Spinal cord (tissue), 10 donors: ENCODE data around the gene COX5A. TPM values are rescaled to one million over a fixed set of nuclear protein-coding genes. Genes with fewer than 3 reads are reported as not detected.
A peak's percentile ranks its signal among the peaks of the same experiment; 100 is the strongest.
"Not testable (repeated sequence)": the region's sequence is repeated elsewhere in the genome, so short reads cannot be mapped to it uniquely, and the experiment has no call there.

ENCODE experiments used
- DNase-seq, 6 donors: peaks; one replicate each; pipeline versions ENCODE4 v3.0.0 to v3.0.0-alpha.2; 2013 to 2015; ENCODE audit warnings: low spot score in 6 of 6, low read depth in 4 of 6
- H3K27ac ChIP-seq: one replicate; pipeline ENCODE4 v1.5.1; 2013; ENCODE audit warnings: low read depth, low read length, control low read depth
- H3K27me3 ChIP-seq: one replicate; pipeline ENCODE4 v1.6.1; 2013; ENCODE audit warnings: low read length; ENCODE audit not compliant: control insufficient read depth, insufficient read depth
- H3K36me3 ChIP-seq: one replicate; pipeline ENCODE4 v1.6.1; 2013; ENCODE audit warnings: low read length; ENCODE audit not compliant: control insufficient read depth, insufficient read depth
- H3K4me1 ChIP-seq: one replicate; pipeline ENCODE4 v1.6.1; 2013; ENCODE audit warnings: low read length; ENCODE audit not compliant: control insufficient read depth, insufficient read depth
- H3K4me3 ChIP-seq: one replicate; pipeline ENCODE4 v1.5.1; 2013; ENCODE audit warnings: low read depth, low read length, control low read depth
- H3K9me3 ChIP-seq: one replicate; pipeline ENCODE4 v1.6.1; 2013; ENCODE audit warnings: low read length; ENCODE audit not compliant: control insufficient read depth, insufficient read depth
- WGBS: methylation state at CpG from one replicate; pipeline ENCODE4 v1.1.5; 2013; ENCODE audit warnings: missing lambda C conversion rate; ENCODE audit not compliant: insufficient coverage; 5-methylcytosine and 5-hydroxymethylcytosine counted together
- polyA plus RNA-seq, 2 donors: library from polyadenylated mRNA; unstranded; fragments of 120-200 nt; gene quantifications; one replicate each; pipeline ENCODE4 v1.2.1, GENCODE V29; 2013; ENCODE audit not compliant: insufficient read length in 2 of 2
- total RNA-seq, 2 donors: library from RNA; depleted of rRNA in 1 of 2; stranded (reverse); fragments of 120-200 nt in 1 of 2; fragments of >200 nt in 1 of 2; gene quantifications; one replicate each; pipeline versions ENCODE4 v1.2.3 to v1.2.4, GENCODE V29; 2013 to 2014
- donor health status: healthy.

COX5A gene
- total and polyA plus RNA-seq, 4 donors: 58.1 to 354 (median 225) TPM

- H3K36me3 ChIP-seq: peaks cover 35% of the 10 kb centered on the region
- DNase-seq: peak in 3 of 6 donors; percentile 14 to 76 (median 65)
- H3K4me3 ChIP-seq: peak overlapping the region; percentile 89
- H3K9me3 ChIP-seq: no peaks in the 10 kb centered on the region
- no peaks in the 10 kb centered on the region for H3K27me3 ChIP-seq
- H3K4me1 ChIP-seq: peaks cover 25% of the 10 kb centered on the region
- WGBS: 0% methylated on average over 19 of the region's 20 CpGs
- H3K27ac ChIP-seq: peak overlapping the region; percentile 94
These were observed 31.8 kb downstream of the COX5A start for GRCh38 chr15:74906067-74906449.

GRCh38 chr15:74904190-74904805, 33.6 kb downstream of the COX5A start:
- Histone ChIP-seq H3K9me3 (no peaks in the 10 kb centered on the region), H3K4me1 (peaks cover 25% of the 10 kb centered on the region), H3K4me3 (no peak overlapping the region), H3K36me3 (peaks cover 48% of the 10 kb centered on the region), H3K27me3 (no peaks in the 10 kb centered on the region), H3K27ac (no peak overlapping the region)
- DNase-seq: no peak
- WGBS: 89% methylated on average over 7 of the region's 7 CpGs

GRCh38 chr15:74903676-74904075, 34.2 kb downstream of the COX5A start:
- H3K4me3 ChIP-seq: no peak overlapping the region
- H3K4me1 ChIP-seq: peaks cover 25% of the 10 kb centered on the region
- H3K9me3 ChIP-seq: no peaks in the 10 kb centered on the region
- WGBS: 100% methylated on average over 1 of the region's 1 CpG
- H3K36me3 ChIP-seq: peaks cover 54% of the 10 kb centered on the region
- no peak overlapping the region for H3K27ac ChIP-seq
- H3K27me3 ChIP-seq: no peaks in the 10 kb centered on the region
- no peak for DNase-seq

GRCh38 chr15:74902295-74903075, 35.4 kb downstream of the COX5A start:
- WGBS: 95% methylated on average over 4 of the region's 4 CpGs
- Histone ChIP-seq H3K27ac (no peak overlapping the region), H3K4me3 (no peak overlapping the region)

GRCh38 chr15:74901612-74902063, 36.2 kb downstream of the COX5A start:
- no peak overlapping the region for H3K4me3 ChIP-seq
- no peaks in the 10 kb centered on the region for H3K9me3 ChIP-seq
- H3K36me3 ChIP-seq: peaks cover 71% of the 10 kb centered on the region
- no peaks in the 10 kb centered on the region for H3K27me3 ChIP-seq
- no peak overlapping the region for H3K27ac ChIP-seq
- peak in 3 of 6 donors; percentile 33 to 84 (median 65) for DNase-seq
- 38% methylated on average over 3 of the region's 5 CpGs for WGBS
- H3K4me1 ChIP-seq: peaks cover 15% of the 10 kb centered on the region

More at GRCh38 chr15:74902295-74903075, 35.4 kb downstream of the COX5A start:
- Histone ChIP-seq H3K9me3 (no peaks in the 10 kb centered on the region), H3K27me3 (no peaks in the 10 kb centered on the region), H3K4me1 (peaks cover 22% of the 10 kb centered on the region), H3K36me3 (peaks cover 64% of the 10 kb centered on the region)
- DNase-seq: no peak

- Histone ChIP-seq H3K27ac (no peak overlapping the region), H3K4me3 (no peak overlapping the region), H3K4me1 (peaks cover 2% of the 10 kb centered on the region), H3K36me3 (peaks cover 64% of the 10 kb centered on the region), H3K9me3 (no peaks in the 10 kb centered on the region), H3K27me3 (no peaks in the 10 kb centered on the region)
- WGBS: 85% methylated on average over 6 of the region's 6 CpGs
- no peak for DNase-seq
These were observed 40.6 kb downstream of the COX5A start for GRCh38 chr15:74897300-74897701.

GRCh38 chr15:74896316-74896715, 41.6 kb downstream of the COX5A start:
- 94% methylated on average over 2 of the region's 3 CpGs for WGBS
- no peak overlapping the region for H3K27ac ChIP-seq
- H3K36me3 ChIP-seq: peaks cover 70% of the 10 kb centered on the region

GRCh38 chr15:74895830-74896229, 42.0 kb downstream of the COX5A start:
- Histone ChIP-seq H3K27me3 (no peaks in the 10 kb centered on the region), H3K27ac (no peak overlapping the region), H3K9me3 (no peaks in the 10 kb centered on the region), H3K4me3 (no peak overlapping the region), H3K4me1 (peaks cover 3% of the 10 kb centered on the region), H3K36me3 (peaks cover 69% of the 10 kb centered on the region)
- no peak for DNase-seq
- 96% methylated on average over 5 of the region's 6 CpGs for WGBS

More at GRCh38 chr15:74896316-74896715, 41.6 kb downstream of the COX5A start:
- Histone ChIP-seq H3K9me3 (no peaks in the 10 kb centered on the region), H3K27me3 (no peaks in the 10 kb centered on the region), H3K4me3 (no peak overlapping the region), H3K4me1 (peaks cover 3% of the 10 kb centered on the region)
- no peak for DNase-seq

GRCh38 chr15:74894383-74894782, 43.5 kb downstream of the COX5A start:
- 96% methylated on average over 4 of the region's 7 CpGs for WGBS
- H3K4me1 ChIP-seq: peaks cover 13% of the 10 kb centered on the region
- peaks cover 60% of the 10 kb centered on the region for H3K36me3 ChIP-seq
- H3K9me3 ChIP-seq, H3K27ac ChIP-seq, H3K4me3 ChIP-seq, H3K27me3 ChIP-seq, DNase-seq: not testable (repeated sequence)
